Measurements from ENCODE around the gene AKT3. TPM values are rescaled to one million over a fixed set of nuclear protein-coding genes. Genes with fewer than 3 reads are reported as not detected.

Gene AKT3
- total RNA-seq, 2 experiments from 2014 or later, result 31.7 to 34.6 TPM

DNA sequence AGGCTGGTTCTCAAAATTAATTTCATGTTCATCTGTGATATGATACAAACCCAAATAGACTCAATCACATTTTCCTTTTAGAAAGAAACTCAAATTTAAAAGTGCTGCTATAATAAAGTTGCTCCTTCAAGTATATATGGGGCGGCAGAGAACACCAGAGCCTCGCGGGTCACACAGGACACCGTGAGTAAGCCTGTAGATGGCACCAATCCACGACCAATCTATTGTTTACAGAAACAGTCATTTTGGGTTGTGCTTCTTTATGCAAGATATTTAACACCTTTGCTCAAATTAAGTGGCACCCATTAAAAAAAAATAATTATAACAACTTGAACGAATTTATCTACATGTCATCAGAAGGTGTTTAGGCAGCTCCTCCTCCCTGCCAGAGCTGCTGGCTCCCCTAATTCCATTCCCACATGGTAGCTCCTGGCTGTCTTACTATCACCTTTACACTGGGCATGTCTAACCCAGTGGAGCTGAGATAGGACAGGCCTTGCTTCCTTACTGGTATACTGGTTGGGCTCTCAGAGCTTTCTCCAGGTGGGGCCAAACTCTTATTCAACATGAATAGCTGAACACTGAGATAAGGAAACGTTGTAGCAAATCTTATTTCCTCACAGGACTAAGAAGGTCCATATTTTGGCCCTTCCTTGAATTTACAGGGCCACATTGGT, 307.2 kb downstream of the AKT3 start:
- no peak overlapping the region for H3K4me3 Mint-ChIP-seq
- H3K27ac Mint-ChIP-seq, result no peak overlapping the region
- CTCF ChIA-PET, result interaction anchor here (0.8 to 1.0 kb wide), 2 partner anchors 20 to 209 kb away, joined by 3 to 4 read pairs; no protein-coding TSS in a partner anchor
- no peak for ATAC-seq
- H3K4me1 Mint-ChIP-seq (ENCODE audit: low read depth), result no peaks in the 10 kb centered on the region
- POLR2A ChIA-PET, result interaction anchor here (0.6 kb wide), 1 partner anchor 36 kb away, joined by 3 read pairs; no protein-coding TSS in a partner anchor
- intact Hi-C loops (cut with micrococcal nuclease), result no loop called here
- DNase-seq, result no peak
- TF ChIP-seq CTCF (IDR thresholded peaks at IDR 0.05), result no peak
- no peaks in the 10 kb centered on the region for H3K27me3 Mint-ChIP-seq
- peaks cover 12% of the 10 kb centered on the region for H3K36me3 Mint-ChIP-seq (ENCODE audit: low read depth)
- no peaks in the 10 kb centered on the region for H3K9me3 Mint-ChIP-seq

GRCh38 chr1:243539636-243540035, 310.4 kb downstream of the AKT3 start:
- Mint-ChIP-seq H3K4me1 (ENCODE audit: low read depth) (no peaks in the 10 kb centered on the region), H3K9me3 (no peaks in the 10 kb centered on the region), H3K36me3 (ENCODE audit: low read depth) (peaks cover 11% of the 10 kb centered on the region), H3K27me3 (no peaks in the 10 kb centered on the region), H3K27ac (no peak overlapping the region), H3K4me3 (no peak overlapping the region)
- ATAC-seq, result no peak
- CTCF ChIA-PET, result no interaction called here
- no peak for TF ChIP-seq CTCF (IDR thresholded peaks at IDR 0.05)
- no peak for DNase-seq
- POLR2A ChIA-PET, result no interaction called here
- intact Hi-C loops (cut with micrococcal nuclease), result no loop called here

DNA sequence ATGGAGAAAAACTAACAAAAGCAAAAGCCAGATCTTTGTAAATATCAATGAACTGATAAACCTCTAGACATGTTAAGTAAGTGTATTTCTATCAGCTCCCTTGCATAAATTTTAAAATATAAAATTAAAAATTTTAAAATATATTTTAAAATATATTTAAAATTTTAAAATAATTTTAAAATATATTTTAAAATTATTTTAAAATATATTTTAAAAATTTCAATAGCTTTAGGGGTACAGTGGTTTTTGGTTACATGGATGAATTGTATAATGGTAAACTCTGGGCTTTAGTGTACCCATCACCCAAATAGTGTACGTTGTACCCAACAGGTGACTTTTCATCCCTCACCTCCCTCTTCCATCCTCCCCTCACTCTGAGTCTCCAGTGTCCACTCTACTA, 315.0 kb downstream of the AKT3 start:
- no peak for TF ChIP-seq CTCF (IDR thresholded peaks at IDR 0.05)
- Mint-ChIP-seq H3K36me3 (ENCODE audit: low read depth) (peaks cover 9% of the 10 kb centered on the region), H3K27ac (no peak overlapping the region), H3K4me3 (no peak overlapping the region), H3K9me3 (no peaks in the 10 kb centered on the region), H3K27me3 (no peaks in the 10 kb centered on the region), H3K4me1 (ENCODE audit: low read depth) (peaks cover 3% of the 10 kb centered on the region)
- ChIA-PET CTCF (interaction anchor here (1.6 kb wide), 1 partner anchor 9 kb away, joined by 4 read pairs; no protein-coding TSS in a partner anchor), POLR2A (no interaction called here)
- intact Hi-C loops (cut with micrococcal nuclease), result no loop called here
- no peak for ATAC-seq
- DNase-seq, result no peak

GRCh38 chr1:243529512-243529911, 320.5 kb downstream of the AKT3 start:
- POLR2A ChIA-PET, result no interaction called here
- ATAC-seq (no peak), DNase-seq (no peak)
- H3K4me3 Mint-ChIP-seq, result no peak overlapping the region
- H3K4me1 Mint-ChIP-seq (ENCODE audit: low read depth), result peaks cover 11% of the 10 kb centered on the region
- H3K27me3 Mint-ChIP-seq, result no peaks in the 10 kb centered on the region
- intact Hi-C loops (cut with micrococcal nuclease), result no loop called here
- H3K9me3 Mint-ChIP-seq, result peaks cover 6% of the 10 kb centered on the region
- CTCF ChIA-PET, result no interaction called here
- no peak overlapping the region for H3K27ac Mint-ChIP-seq
- H3K36me3 Mint-ChIP-seq (ENCODE audit: low read depth), result peaks cover 16% of the 10 kb centered on the region
- TF ChIP-seq CTCF (IDR thresholded peaks at IDR 0.05), result no peak

- H3K27ac Mint-ChIP-seq, result no peak overlapping the region
- POLR2A ChIA-PET, result no interaction called here
- H3K4me3 Mint-ChIP-seq, result no peak overlapping the region
- H3K27me3 Mint-ChIP-seq, result no peaks in the 10 kb centered on the region
- peaks cover 11% of the 10 kb centered on the region for H3K4me1 Mint-ChIP-seq (ENCODE audit: low read depth)
- ATAC-seq, result no peak
- CTCF ChIA-PET, result interaction anchor here (0.9 kb wide), 1 partner anchor 185 kb away, joined by 3 read pairs; no protein-coding TSS in a partner anchor
- H3K9me3 Mint-ChIP-seq, result peaks cover 6% of the 10 kb centered on the region
- peaks cover 16% of the 10 kb centered on the region for H3K36me3 Mint-ChIP-seq (ENCODE audit: low read depth)
- DNase-seq, result no peak
- intact Hi-C loops (cut with micrococcal nuclease), result no loop called here
- no peak for TF ChIP-seq CTCF (IDR thresholded peaks at IDR 0.05)
Measured at GRCh38 chr1:243528459-243529121, 321.5 kb downstream of the AKT3 start.
